ENCODE results near the gene KLRD1. TPM values are rescaled to one million over a fixed set of nuclear protein-coding genes. Genes with fewer than 3 reads are reported as not detected.

Gene KLRD1
- 0.52 TPM for total RNA-seq

- H3K4me3 ChIP-seq (ENCODE audit: low read length in 3 of 3), result no peak within 1 kb of the TSS
These were observed at the start of gene KLRD1 for GRCh38 chr12:10307630-10308029. Gene KLRD1, plus strand, starts transcription at chr12:10307870. Its CDS starts 208 bp downstream, at chr12:10308078.

GRCh38 chr12:10260927-10261326 is 46.7 kb upstream of the KLRD1 start:
- Histone ChIP-seq H3K4me3 (ENCODE audit: low read length in 3 of 3) (no peak overlapping the region), H3K9ac (ENCODE audit: low read depth in 1 of 3, low read length in 3 of 3) (no peak overlapping the region), H3K27me3 (ENCODE audit: control insufficient read depth in 3 of 3, insufficient read depth in 3 of 3, low read length in 3 of 3) (no peaks in the 10 kb centered on the region), H3K4me1 (ENCODE audit: control insufficient read depth in 3 of 3, insufficient read depth in 3 of 3, low read length in 3 of 3) (no peaks in the 10 kb centered on the region), H3K27ac (ENCODE audit: low read depth, low read length) (no peak overlapping the region), H3K36me3 (ENCODE audit: control insufficient read depth in 3 of 3, insufficient read depth in 3 of 3, low read length in 3 of 3) (no peaks in the 10 kb centered on the region), H3K9me3 (ENCODE audit: control insufficient read depth in 3 of 3, low read length in 3 of 3) (peaks cover 0 to 2% (median 0%) of the 10 kb centered on the region in 3 donors)

More at GRCh38 chr12:10307630-10308029, at the start of gene KLRD1:
- Histone ChIP-seq H3K27ac (ENCODE audit: low read depth, low read length) (no peak within 1 kb of the TSS), H3K4me1 (ENCODE audit: control insufficient read depth in 3 of 3, insufficient read depth in 3 of 3, low read length in 3 of 3) (no peaks in the 10 kb centered on the region), H3K9ac (ENCODE audit: low read depth in 1 of 3, low read length in 3 of 3) (no peak within 1 kb of the TSS), H3K27me3 (ENCODE audit: control insufficient read depth in 3 of 3, insufficient read depth in 3 of 3, low read length in 3 of 3) (no peaks in the 10 kb centered on the region), H3K9me3 (ENCODE audit: control insufficient read depth in 3 of 3, low read length in 3 of 3) (no peaks in the 10 kb centered on the region), H3K36me3 (ENCODE audit: control insufficient read depth in 3 of 3, insufficient read depth in 3 of 3, low read length in 3 of 3) (no peaks in the 10 kb centered on the region)

GRCh38 chr12:10268037-10268436 is 39.6 kb upstream of the KLRD1 start:
- H3K27me3 ChIP-seq (ENCODE audit: control insufficient read depth in 3 of 3, insufficient read depth in 3 of 3, low read length in 3 of 3), result no peaks in the 10 kb centered on the region
- H3K9ac ChIP-seq (ENCODE audit: low read depth in 1 of 3, low read length in 3 of 3), result no peak overlapping the region
- no peak overlapping the region for H3K27ac ChIP-seq (ENCODE audit: low read depth, low read length)
- H3K4me3 ChIP-seq (ENCODE audit: low read length in 3 of 3), result no peak overlapping the region
- H3K36me3 ChIP-seq (ENCODE audit: control insufficient read depth in 3 of 3, insufficient read depth in 3 of 3, low read length in 3 of 3), result no peaks in the 10 kb centered on the region
- no peaks in the 10 kb centered on the region for H3K4me1 ChIP-seq (ENCODE audit: control insufficient read depth in 3 of 3, insufficient read depth in 3 of 3, low read length in 3 of 3)
- no peaks in the 10 kb centered on the region for H3K9me3 ChIP-seq (ENCODE audit: control insufficient read depth in 3 of 3, low read length in 3 of 3)

GRCh38 chr12:10272467-10272866 is 35.2 kb upstream of the KLRD1 start:
- Histone ChIP-seq H3K9ac (ENCODE audit: low read depth in 1 of 3, low read length in 3 of 3) (no peak overlapping the region), H3K4me1 (ENCODE audit: control insufficient read depth in 3 of 3, insufficient read depth in 3 of 3, low read length in 3 of 3) (no peaks in the 10 kb centered on the region), H3K36me3 (ENCODE audit: control insufficient read depth in 3 of 3, insufficient read depth in 3 of 3, low read length in 3 of 3) (no peaks in the 10 kb centered on the region), H3K27ac (ENCODE audit: low read depth, low read length) (no peak overlapping the region), H3K27me3 (ENCODE audit: control insufficient read depth in 3 of 3, insufficient read depth in 3 of 3, low read length in 3 of 3) (no peaks in the 10 kb centered on the region), H3K4me3 (ENCODE audit: low read length in 3 of 3) (no peak overlapping the region), H3K9me3 (ENCODE audit: control insufficient read depth in 3 of 3, low read length in 3 of 3) (no peaks in the 10 kb centered on the region)

GRCh38 chr12:10276774-10277173 is 30.9 kb upstream of the KLRD1 start:
- no peak overlapping the region for H3K4me3 ChIP-seq (ENCODE audit: low read length in 3 of 3)
- H3K36me3 ChIP-seq (ENCODE audit: control insufficient read depth in 3 of 3, insufficient read depth in 3 of 3, low read length in 3 of 3), result no peaks in the 10 kb centered on the region
- no peaks in the 10 kb centered on the region for H3K9me3 ChIP-seq (ENCODE audit: control insufficient read depth in 3 of 3, low read length in 3 of 3)
- H3K4me1 ChIP-seq (ENCODE audit: control insufficient read depth in 3 of 3, insufficient read depth in 3 of 3, low read length in 3 of 3), result no peaks in the 10 kb centered on the region
- H3K27me3 ChIP-seq (ENCODE audit: control insufficient read depth in 3 of 3, insufficient read depth in 3 of 3, low read length in 3 of 3), result no peaks in the 10 kb centered on the region
- H3K27ac ChIP-seq (ENCODE audit: low read depth, low read length), result no peak overlapping the region
- no peak overlapping the region for H3K9ac ChIP-seq (ENCODE audit: low read depth in 1 of 3, low read length in 3 of 3)

- Histone ChIP-seq H3K27ac (ENCODE audit: low read depth, low read length) (no peak overlapping the region), H3K4me1 (ENCODE audit: control insufficient read depth in 3 of 3, insufficient read depth in 3 of 3, low read length in 3 of 3) (no peaks in the 10 kb centered on the region), H3K27me3 (ENCODE audit: control insufficient read depth in 3 of 3, insufficient read depth in 3 of 3, low read length in 3 of 3) (no peaks in the 10 kb centered on the region), H3K9ac (ENCODE audit: low read depth in 1 of 3, low read length in 3 of 3) (no peak overlapping the region), H3K4me3 (ENCODE audit: low read length in 3 of 3) (no peak overlapping the region), H3K9me3 (ENCODE audit: control insufficient read depth in 3 of 3, low read length in 3 of 3) (no peaks in the 10 kb centered on the region), H3K36me3 (ENCODE audit: control insufficient read depth in 3 of 3, insufficient read depth in 3 of 3, low read length in 3 of 3) (no peaks in the 10 kb centered on the region)
These were observed 29.6 kb upstream of the KLRD1 start for GRCh38 chr12:10278104-10278503.

- H3K36me3 ChIP-seq (ENCODE audit: control insufficient read depth in 3 of 3, insufficient read depth in 3 of 3, low read length in 3 of 3), result no peaks in the 10 kb centered on the region
- H3K27me3 ChIP-seq (ENCODE audit: control insufficient read depth in 3 of 3, insufficient read depth in 3 of 3, low read length in 3 of 3), result no peaks in the 10 kb centered on the region
- no peaks in the 10 kb centered on the region for H3K4me1 ChIP-seq (ENCODE audit: control insufficient read depth in 3 of 3, insufficient read depth in 3 of 3, low read length in 3 of 3)
- H3K9ac ChIP-seq (ENCODE audit: low read depth in 1 of 3, low read length in 3 of 3), result no peak overlapping the region
- no peak overlapping the region for H3K27ac ChIP-seq (ENCODE audit: low read depth, low read length)
- no peak overlapping the region for H3K4me3 ChIP-seq (ENCODE audit: low read length in 3 of 3)
- H3K9me3 ChIP-seq (ENCODE audit: control insufficient read depth in 3 of 3, low read length in 3 of 3), result no peaks in the 10 kb centered on the region
These were observed 27.7 kb upstream of the KLRD1 start for GRCh38 chr12:10279937-10280336.

GRCh38 chr12:10283027-10283426 is 24.6 kb upstream of the KLRD1 start:
- Histone ChIP-seq H3K27me3 (ENCODE audit: control insufficient read depth in 3 of 3, insufficient read depth in 3 of 3, low read length in 3 of 3) (no peaks in the 10 kb centered on the region), H3K9me3 (ENCODE audit: control insufficient read depth in 3 of 3, low read length in 3 of 3) (no peaks in the 10 kb centered on the region), H3K4me3 (ENCODE audit: low read length in 3 of 3) (no peak overlapping the region), H3K27ac (ENCODE audit: low read depth, low read length) (no peak overlapping the region), H3K9ac (ENCODE audit: low read depth in 1 of 3, low read length in 3 of 3) (no peak overlapping the region), H3K36me3 (ENCODE audit: control insufficient read depth in 3 of 3, insufficient read depth in 3 of 3, low read length in 3 of 3) (no peaks in the 10 kb centered on the region), H3K4me1 (ENCODE audit: control insufficient read depth in 3 of 3, insufficient read depth in 3 of 3, low read length in 3 of 3) (no peaks in the 10 kb centered on the region)

- H3K9ac ChIP-seq (ENCODE audit: low read depth in 1 of 3, low read length in 3 of 3), result no peak overlapping the region
- no peaks in the 10 kb centered on the region for H3K27me3 ChIP-seq (ENCODE audit: control insufficient read depth in 3 of 3, insufficient read depth in 3 of 3, low read length in 3 of 3)
- H3K4me1 ChIP-seq (ENCODE audit: control insufficient read depth in 3 of 3, insufficient read depth in 3 of 3, low read length in 3 of 3), result no peaks in the 10 kb centered on the region
- no peak overlapping the region for H3K4me3 ChIP-seq (ENCODE audit: low read length in 3 of 3)
- H3K9me3 ChIP-seq (ENCODE audit: control insufficient read depth in 3 of 3, low read length in 3 of 3), result no peaks in the 10 kb centered on the region
- no peak overlapping the region for H3K27ac ChIP-seq (ENCODE audit: low read depth, low read length)
- no peaks in the 10 kb centered on the region for H3K36me3 ChIP-seq (ENCODE audit: control insufficient read depth in 3 of 3, insufficient read depth in 3 of 3, low read length in 3 of 3)
These were observed 21.8 kb upstream of the KLRD1 start for GRCh38 chr12:10285919-10286318.

GRCh38 chr12:10289005-10289754 is 18.5 kb upstream of the KLRD1 start:
- Histone ChIP-seq H3K27me3 (ENCODE audit: control insufficient read depth in 3 of 3, insufficient read depth in 3 of 3, low read length in 3 of 3) (no peaks in the 10 kb centered on the region), H3K4me1 (ENCODE audit: control insufficient read depth in 3 of 3, insufficient read depth in 3 of 3, low read length in 3 of 3) (no peaks in the 10 kb centered on the region), H3K4me3 (ENCODE audit: low read length in 3 of 3) (no peak overlapping the region), H3K27ac (ENCODE audit: low read depth, low read length) (no peak overlapping the region), H3K9ac (ENCODE audit: low read depth in 1 of 3, low read length in 3 of 3) (no peak overlapping the region), H3K36me3 (ENCODE audit: control insufficient read depth in 3 of 3, insufficient read depth in 3 of 3, low read length in 3 of 3) (no peaks in the 10 kb centered on the region), H3K9me3 (ENCODE audit: control insufficient read depth in 3 of 3, low read length in 3 of 3) (no peaks in the 10 kb centered on the region)
